Chondrocyte (in vitro differentiated cells): ENCODE measurements around the gene ZNF784. TPM values are rescaled to one million over a fixed set of nuclear protein-coding genes. Genes with fewer than 3 reads are reported as not detected.
A peak's percentile ranks its signal among the peaks of the same experiment; 100 is the strongest.

Experiments
- DNase-seq: peaks from one replicate; pipeline ENCODE4 v3.0.0; 2021; ENCODE audit warnings: mixed read lengths, low spot score
- H3K27ac Mint-ChIP-seq: one replicate; pipeline ENCODE4 v1.8.0; 2021; ENCODE audit warnings: mild to moderate bottlenecking, moderate library complexity, mixed read lengths; ENCODE audit not compliant: unreplicated experiment
- H3K27me3 Mint-ChIP-seq: 2 replicates; pipeline ENCODE4 v1.8.0; 2021; ENCODE audit warnings: low read depth, mixed read lengths
- H3K36me3 Mint-ChIP-seq: 2 replicates; pipeline ENCODE4 v1.8.0; 2021; ENCODE audit warnings: low read depth, mixed read lengths
- H3K4me1 Mint-ChIP-seq: 2 replicates; pipeline ENCODE4 v1.8.0; 2021; ENCODE audit warnings: low read depth, mild to moderate bottlenecking, mixed read lengths
- H3K4me3 Mint-ChIP-seq: one replicate; pipeline ENCODE4 v1.8.0; 2021; ENCODE audit warnings: mild to moderate bottlenecking, moderate library complexity, mixed read lengths; ENCODE audit not compliant: unreplicated experiment
- H3K9me3 Mint-ChIP-seq: 2 replicates; pipeline ENCODE4 v1.8.0; 2021; ENCODE audit warnings: low read depth, mixed read lengths
- total RNA-seq: library from RNA; stranded (reverse); gene quantifications from 3 replicates; pipeline ENCODE4 v1.2.1, GENCODE V29; 2021
- TF ChIP-seq, protein P1 (sequence below): fragments of 200-600 bp; sonication (generic); IDR thresholded peaks from 2 replicates; pipeline ENCODE4 v1.5.0; 2021; ENCODE audit warnings: antibody characterized with exemption, mild to moderate bottlenecking, moderate library complexity

Gene ZNF784
- total RNA-seq, 1 donor from 2014 or later = 6.4 TPM

DNA sequence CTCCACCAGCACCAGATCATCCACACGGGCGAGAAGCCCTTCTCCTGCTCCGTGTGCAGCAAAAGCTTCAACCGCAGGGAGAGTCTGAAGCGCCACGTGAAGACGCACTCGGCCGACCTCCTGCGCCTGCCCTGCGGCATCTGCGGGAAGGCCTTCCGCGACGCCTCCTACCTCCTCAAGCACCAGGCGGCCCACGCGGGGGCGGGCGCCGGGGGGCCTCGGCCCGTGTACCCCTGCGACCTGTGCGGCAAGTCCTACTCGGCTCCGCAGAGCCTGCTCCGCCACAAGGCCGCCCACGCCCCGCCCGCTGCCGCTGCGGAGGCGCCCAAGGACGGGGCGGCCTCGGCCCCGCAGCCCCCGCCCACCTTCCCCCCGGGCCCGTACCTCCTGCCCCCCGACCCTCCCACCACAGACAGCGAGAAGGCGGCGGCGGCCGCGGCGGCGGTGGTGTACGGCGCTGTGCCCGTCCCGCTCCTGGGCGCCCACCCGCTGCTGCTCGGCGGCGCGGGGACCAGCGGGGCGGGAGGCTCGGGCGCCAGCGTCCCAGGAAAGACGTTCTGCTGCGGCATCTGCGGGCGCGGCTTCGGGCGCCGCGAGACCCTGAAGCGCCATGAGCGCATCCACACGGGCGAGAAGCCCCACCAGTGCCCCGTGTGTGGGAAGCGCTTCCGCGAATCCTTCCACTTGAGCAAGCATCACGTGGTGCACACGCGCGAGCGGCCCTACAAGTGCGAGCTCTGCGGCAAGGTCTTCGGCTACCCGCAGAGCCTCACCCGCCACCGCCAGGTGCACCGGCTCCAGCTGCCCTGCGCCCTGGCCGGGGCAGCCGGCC lies 9.4 kb downstream of the ZNF784 start:
- peaks cover 9% of the 10 kb centered on the region for H3K4me1 Mint-ChIP-seq
- no peaks in the 10 kb centered on the region for H3K27me3 Mint-ChIP-seq
- no peak for DNase-seq
- H3K36me3 Mint-ChIP-seq = peaks cover 9% of the 10 kb centered on the region
- TF ChIP-seq, protein P1, sequence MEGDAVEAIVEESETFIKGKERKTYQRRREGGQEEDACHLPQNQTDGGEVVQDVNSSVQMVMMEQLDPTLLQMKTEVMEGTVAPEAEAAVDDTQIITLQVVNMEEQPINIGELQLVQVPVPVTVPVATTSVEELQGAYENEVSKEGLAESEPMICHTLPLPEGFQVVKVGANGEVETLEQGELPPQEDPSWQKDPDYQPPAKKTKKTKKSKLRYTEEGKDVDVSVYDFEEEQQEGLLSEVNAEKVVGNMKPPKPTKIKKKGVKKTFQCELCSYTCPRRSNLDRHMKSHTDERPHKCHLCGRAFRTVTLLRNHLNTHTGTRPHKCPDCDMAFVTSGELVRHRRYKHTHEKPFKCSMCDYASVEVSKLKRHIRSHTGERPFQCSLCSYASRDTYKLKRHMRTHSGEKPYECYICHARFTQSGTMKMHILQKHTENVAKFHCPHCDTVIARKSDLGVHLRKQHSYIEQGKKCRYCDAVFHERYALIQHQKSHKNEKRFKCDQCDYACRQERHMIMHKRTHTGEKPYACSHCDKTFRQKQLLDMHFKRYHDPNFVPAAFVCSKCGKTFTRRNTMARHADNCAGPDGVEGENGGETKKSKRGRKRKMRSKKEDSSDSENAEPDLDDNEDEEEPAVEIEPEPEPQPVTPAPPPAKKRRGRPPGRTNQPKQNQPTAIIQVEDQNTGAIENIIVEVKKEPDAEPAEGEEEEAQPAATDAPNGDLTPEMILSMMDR = no peak
- no peak overlapping the region for H3K4me3 Mint-ChIP-seq
- no peak overlapping the region for H3K27ac Mint-ChIP-seq
- peaks cover 2% of the 10 kb centered on the region for H3K9me3 Mint-ChIP-seq

DNA sequence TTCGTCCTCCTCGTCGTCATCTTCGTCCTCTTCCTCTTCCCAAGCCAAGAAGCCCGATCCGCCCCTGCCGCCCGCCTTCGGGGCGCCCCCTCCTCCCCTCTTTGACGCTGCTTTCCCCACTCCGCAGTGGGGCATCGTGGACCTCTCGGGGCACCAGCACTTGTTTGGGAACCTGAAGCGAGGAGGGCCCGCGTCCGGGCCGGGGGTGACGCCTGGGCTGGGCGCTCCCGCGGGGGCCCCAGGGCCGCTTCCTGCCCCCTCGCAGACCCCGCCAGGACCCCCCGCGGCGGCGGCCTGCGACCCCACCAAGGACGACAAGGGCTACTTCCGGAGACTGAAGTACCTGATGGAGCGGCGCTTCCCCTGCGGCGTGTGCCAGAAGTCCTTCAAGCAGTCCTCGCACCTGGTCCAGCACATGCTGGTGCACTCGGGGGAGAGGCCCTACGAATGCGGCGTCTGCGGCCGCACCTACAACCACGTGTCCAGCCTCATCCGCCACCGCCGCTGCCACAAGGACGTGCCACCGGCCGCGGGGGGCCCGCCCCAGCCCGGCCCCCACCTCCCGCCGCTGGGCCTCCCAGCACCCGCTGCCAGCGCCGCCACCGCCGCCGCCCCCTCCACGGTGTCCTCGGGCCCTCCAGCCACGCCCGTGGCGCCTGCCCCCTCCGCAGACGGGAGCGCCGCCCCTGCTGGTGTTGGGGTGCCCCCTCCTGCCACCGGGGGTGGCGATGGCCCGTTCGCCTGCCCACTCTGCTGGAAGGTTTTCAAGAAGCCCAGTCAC lies 10.2 kb downstream of the ZNF784 start:
- Mint-ChIP-seq H3K27ac (no peak overlapping the region), H3K36me3 (peaks cover 13% of the 10 kb centered on the region), H3K9me3 (peaks cover 5% of the 10 kb centered on the region), H3K27me3 (no peaks in the 10 kb centered on the region), H3K4me3 (no peak overlapping the region), H3K4me1 (peaks cover 9% of the 10 kb centered on the region)
- TF ChIP-seq, protein P1 = no peak
- DNase-seq = no peak

DNA sequence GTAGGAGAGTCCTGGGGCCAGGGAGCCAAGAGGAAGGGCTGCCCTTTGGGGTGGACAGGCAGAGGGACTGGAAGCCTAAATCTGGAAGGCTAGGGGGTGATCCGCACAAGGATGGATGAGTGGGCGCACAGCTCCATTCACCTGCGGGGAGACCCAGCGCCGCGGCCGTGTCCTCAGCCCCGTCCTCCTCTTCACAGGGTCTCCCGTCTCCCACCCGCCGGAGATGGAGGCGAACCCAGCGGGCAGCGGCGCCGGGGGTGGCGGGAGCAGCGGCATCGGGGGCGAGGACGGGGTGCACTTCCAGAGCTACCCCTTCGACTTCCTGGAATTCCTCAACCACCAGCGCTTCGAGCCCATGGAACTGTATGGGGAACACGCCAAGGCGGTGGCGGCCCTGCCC lies 11.0 kb downstream of the ZNF784 start:
- no peak for DNase-seq
- Mint-ChIP-seq H3K9me3 (peaks cover 5% of the 10 kb centered on the region), H3K4me3 (no peak overlapping the region), H3K4me1 (peaks cover 9% of the 10 kb centered on the region), H3K27ac (peak overlapping the region; percentile 45), H3K36me3 (peaks cover 16% of the 10 kb centered on the region), H3K27me3 (no peaks in the 10 kb centered on the region)
- TF ChIP-seq, protein P1 = no peak

DNA sequence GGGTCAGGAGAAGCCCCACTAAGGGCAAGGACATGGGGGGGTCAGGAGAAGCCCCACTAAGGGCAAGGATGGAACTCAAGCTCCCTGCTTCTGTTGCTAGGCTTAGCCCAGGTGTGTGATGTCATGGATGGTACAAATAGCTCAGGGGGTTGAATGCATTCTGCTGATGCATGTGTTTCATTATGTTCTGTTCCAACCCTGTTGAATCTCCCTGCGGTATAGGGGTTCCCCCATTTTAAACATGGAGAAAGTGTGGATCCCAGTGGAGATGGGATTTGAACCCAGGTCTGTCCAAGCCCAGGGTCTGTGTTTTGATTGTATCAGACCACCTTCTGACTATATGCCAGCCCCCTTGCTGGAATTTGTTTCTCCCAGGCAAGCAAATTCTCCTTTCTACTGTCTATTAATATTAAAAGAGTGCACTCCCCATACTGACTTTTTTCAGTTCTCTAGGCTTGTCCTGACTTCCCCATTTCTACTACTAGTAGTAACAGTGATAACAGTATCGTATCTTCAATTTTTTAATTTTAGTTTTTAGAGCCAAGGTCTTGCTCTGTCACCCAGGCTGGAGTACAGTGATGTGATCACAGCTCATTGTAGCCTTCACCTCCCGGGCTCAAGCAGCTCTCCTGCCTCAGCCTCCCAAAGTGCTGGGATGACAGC lies 12.3 kb downstream of the ZNF784 start:
- H3K36me3 Mint-ChIP-seq = peaks cover 13% of the 10 kb centered on the region
- no peak overlapping the region for H3K4me3 Mint-ChIP-seq
- H3K4me1 Mint-ChIP-seq = peaks cover 19% of the 10 kb centered on the region
- H3K27me3 Mint-ChIP-seq = no peaks in the 10 kb centered on the region
- TF ChIP-seq, protein P1 = no peak
- H3K27ac Mint-ChIP-seq = peak overlapping the region; percentile 36
- H3K9me3 Mint-ChIP-seq = peaks cover 5% of the 10 kb centered on the region
- no peak for DNase-seq
